Stomach (tissue), 4 donors: ENCODE measurements around the gene ZSCAN25.

Experiments used
- CTCF ChIP-seq, 7 experiments: fragments of 450-650 bp in 4 of 7; fragments of 200-600 bp in 3 of 7; sonication (generic) in 3 of 7; IDR thresholded peaks; one replicate each; pipeline ENCODE4 v1.5.1; 2016 to 2019; ENCODE audit warnings: antibody characterized with exemption in 7 of 7, control low read depth in 2 of 7, mild to moderate bottlenecking in 1 of 7
- POLR2AphosphoS5 ChIP-seq, 3 donors: sonication (generic); formaldehyde crosslinking; IDR thresholded peaks; one replicate each; pipeline ENCODE4 v1.6.1; 2016; ENCODE audit warnings: antibody characterized with exemption in 3 of 3

GRCh38 chr7:99573257-99573656, 43.5 kb upstream of the ZSCAN25 start:
- no peak for TF ChIP-seq CTCF (IDR thresholded peaks at IDR 0.05)
- TF ChIP-seq POLR2AphosphoS5 (IDR thresholded peaks at IDR 0.05): no peak
